ENCODE measurements around the gene FAM13B.
"Not testable (repeated sequence)": the region's sequence is repeated elsewhere in the genome, so short reads cannot be mapped to it uniquely, and the experiment has no call there.

DNA sequence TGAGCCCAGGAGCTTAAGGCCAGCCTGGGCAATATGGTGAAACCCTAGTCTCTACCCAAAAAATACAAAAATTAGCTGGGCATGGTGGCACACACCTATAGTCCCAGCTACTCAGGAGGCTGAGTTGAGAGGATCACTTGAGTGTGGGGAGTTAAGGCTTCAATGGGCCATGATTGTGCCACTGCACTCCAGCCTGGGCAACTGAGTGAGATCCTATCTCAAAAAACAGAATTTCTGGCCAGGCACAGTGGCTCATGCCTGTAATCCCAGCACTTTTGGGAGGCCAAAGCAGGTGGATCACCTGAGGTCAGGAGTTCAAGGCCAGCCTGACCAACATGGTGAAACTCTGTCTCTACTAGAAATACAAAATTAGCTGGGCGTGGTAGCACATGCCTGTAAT is 19.8 kb upstream of the FAM13B start:
- not testable (repeated sequence) for TF ChIP-seq POLR2AphosphoS2 (conservative IDR thresholded peaks at IDR 0.05; ENCODE audit: low read length); ZC3H11A (IDR thresholded peaks at IDR 0.05)
- TF ChIP-seq, protein P1, sequence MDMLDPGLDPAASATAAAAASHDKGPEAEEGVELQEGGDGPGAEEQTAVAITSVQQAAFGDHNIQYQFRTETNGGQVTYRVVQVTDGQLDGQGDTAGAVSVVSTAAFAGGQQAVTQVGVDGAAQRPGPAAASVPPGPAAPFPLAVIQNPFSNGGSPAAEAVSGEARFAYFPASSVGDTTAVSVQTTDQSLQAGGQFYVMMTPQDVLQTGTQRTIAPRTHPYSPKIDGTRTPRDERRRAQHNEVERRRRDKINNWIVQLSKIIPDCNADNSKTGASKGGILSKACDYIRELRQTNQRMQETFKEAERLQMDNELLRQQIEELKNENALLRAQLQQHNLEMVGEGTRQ (IDR thresholded peaks at IDR 0.05) = not testable (repeated sequence)

All from A549 (cell line).